IMR-90 (cell line): ENCODE results near the gene LMBRD2. TPM values are rescaled to one million over a fixed set of nuclear protein-coding genes. Genes with fewer than 3 reads are reported as not detected.

Experiments
- ATAC-seq: fragments of 200-7000 bp; cut with Tn5 transposase; 2 replicates; pipeline ENCODE4 v1.9.1; 2020; ENCODE audit warnings: low read depth, mild to moderate bottlenecking, moderate library complexity
- BruUV-seq: library from RNA; stranded (reverse); fragments of 400-500 nt; replicated peaks from 2 replicates; lab custom pipeline; 2021; lab: Mats Ljungman, UMichigan
- CTCF ChIA-PET: fragments of 300-600 bp; formaldehyde crosslinking; extraction: SDS; loops from one replicate; lab custom pipeline; 2021; ENCODE audit warnings: antibody characterized with exemption; lab: Yijun Ruan, JAX
- POLR2A ChIA-PET: fragments of 300-600 bp; sonication (Branson Sonifier 250); formaldehyde crosslinking; loops from one replicate; lab custom pipeline; 2022; ENCODE audit warnings: antibody characterized with exemption; ENCODE audit not compliant: unreplicated experiment; lab: Charles Lee
- DNase-seq: peaks from one replicate; pipeline ENCODE4 v3.0.0; 2013
- H2AFZ ChIP-seq: replicated peaks from 2 replicates; pipeline ENCODE3; 2013; ENCODE audit warnings: low read length, mild to moderate bottlenecking; ENCODE audit not compliant: poor library complexity
- H2AK5ac ChIP-seq: 2 replicates; pipeline ENCODE4 v1.6.1; 2013; ENCODE audit warnings: low read depth, low read length, inconsistent platforms
- H2AK9ac ChIP-seq: replicated peaks from 2 replicates; pipeline ENCODE3; 2013; ENCODE audit warnings: mild to moderate bottlenecking, low read depth, low read length, moderate library complexity; ENCODE audit not compliant: poor library complexity
- H2BK120ac ChIP-seq: 2 replicates; pipeline ENCODE4 v1.6.1; 2013; ENCODE audit warnings: low read depth, low read length, inconsistent platforms
- H2BK15ac ChIP-seq: 3 replicates; pipeline ENCODE4 v1.6.1; 2013; ENCODE audit warnings: low read depth, low read length, inconsistent platforms
- H2BK20ac ChIP-seq: 2 replicates; pipeline ENCODE4 v1.6.1; 2013; ENCODE audit warnings: low read depth, mild to moderate bottlenecking, inconsistent platforms, low read length, moderate library complexity
- H2BK5ac ChIP-seq: 2 replicates; pipeline ENCODE4 v1.6.1; 2013; ENCODE audit warnings: mild to moderate bottlenecking, low read depth, low read length, inconsistent platforms; ENCODE audit not compliant: poor library complexity, severe bottlenecking
- H3K14ac ChIP-seq: replicated peaks from 2 replicates; pipeline ENCODE4 v1.6.1; 2013; ENCODE audit warnings: low read depth, low read length, inconsistent platforms
- H3K18ac ChIP-seq: 2 replicates; pipeline ENCODE4 v1.6.1; 2013; ENCODE audit warnings: low read depth, low read length, control low read depth
- H3K23ac ChIP-seq: 2 replicates; pipeline ENCODE4 v1.6.1; 2013; ENCODE audit warnings: low read depth, low read length, inconsistent platforms
- H3K27ac ChIP-seq: 2 replicates; pipeline ENCODE4 v1.5.1; 2013; ENCODE audit warnings: mild to moderate bottlenecking, control low read depth, low read length; ENCODE audit not compliant: insufficient read depth
- H3K27me3 ChIP-seq: 2 replicates; pipeline ENCODE4 v1.6.1; 2013; ENCODE audit warnings: low read length; ENCODE audit not compliant: control insufficient read depth, insufficient read depth
- H3K36me3 ChIP-seq: 2 replicates; pipeline ENCODE4 v1.6.1; 2013; ENCODE audit warnings: low read length, mixed read lengths; ENCODE audit not compliant: control insufficient read depth, insufficient read depth
- H3K4ac ChIP-seq: 2 replicates; pipeline ENCODE4 v1.6.1; 2013; ENCODE audit warnings: low read depth, low read length, inconsistent platforms
- H3K4me1 ChIP-seq: 2 replicates; pipeline ENCODE4 v1.6.1; 2013; ENCODE audit warnings: low read length, mixed read lengths; ENCODE audit not compliant: control insufficient read depth, insufficient read depth
- H3K4me2 ChIP-seq: 2 replicates; pipeline ENCODE4 v1.6.1; 2013; ENCODE audit warnings: low read depth, mild to moderate bottlenecking, control low read depth, low read length, moderate library complexity
- H3K4me3 ChIP-seq: 2 replicates; pipeline ENCODE4 v1.5.1; 2013; ENCODE audit warnings: low read depth, mild to moderate bottlenecking, control low read depth, low read length, moderate library complexity; ENCODE audit not compliant: insufficient read depth
- H3K56ac ChIP-seq: 2 replicates; pipeline ENCODE4 v1.6.1; 2013; ENCODE audit warnings: low read length, inconsistent platforms; ENCODE audit not compliant: insufficient read depth; ENCODE audit errors: extremely low read depth
- H3K79me1 ChIP-seq, 2 experiments: 2 replicates each; pipeline ENCODE4 v1.6.1; 2013; ENCODE audit warnings: low read length in 2 of 2, inconsistent platforms in 1 of 2, low read depth in 1 of 2
- H3K9ac ChIP-seq: 2 replicates; pipeline ENCODE4 v1.6.1; 2013; ENCODE audit warnings: low read depth, low read length, control low read depth
- H3K9me1 ChIP-seq: 2 replicates; pipeline ENCODE4 v1.6.1; 2013; ENCODE audit warnings: low read length, inconsistent platforms; ENCODE audit not compliant: insufficient read depth
- H3K9me3 ChIP-seq: 2 replicates; pipeline ENCODE4 v1.6.1; 2013; ENCODE audit warnings: low read length; ENCODE audit not compliant: control insufficient read depth, insufficient read depth
- H4K20me1 ChIP-seq: 2 replicates; pipeline ENCODE4 v1.6.1; 2013; ENCODE audit warnings: low read length, inconsistent platforms; ENCODE audit not compliant: insufficient read depth
- H4K5ac ChIP-seq: 2 replicates; pipeline ENCODE4 v1.6.1; 2013; ENCODE audit warnings: mild to moderate bottlenecking, low read depth, low read length, control low read depth
- H4K8ac ChIP-seq, 2 experiments: 2 replicates each; pipeline ENCODE4 v1.6.1; 2013; ENCODE audit warnings: low read depth in 2 of 2, low read length in 2 of 2, control low read depth in 1 of 2, inconsistent platforms in 1 of 2
- H4K91ac ChIP-seq: 2 replicates; pipeline ENCODE4 v1.6.1; 2013; ENCODE audit warnings: low read depth, low read length, inconsistent platforms; ENCODE audit not compliant: insufficient read depth
- WGBS, 2 experiments: methylation state at CpG; one replicate each; pipeline versions ENCODE4 v1.1.5 to v1.1.7; 2013; ENCODE audit warnings: missing lambda C conversion rate in 2 of 2; ENCODE audit not compliant: insufficient read length in 1 of 2; ENCODE audit errors: extremely low coverage in 2 of 2; 5-methylcytosine and 5-hydroxymethylcytosine counted together
- dilution Hi-C: fragments of 300-500 bp; cut with HindIII; formaldehyde crosslinking; loops from one replicate; pipeline ENCODE4 v1.14.3; 2018; ENCODE audit warnings: low sequenced_read_pairs; ENCODE audit not compliant: unreplicated experiment
- in situ Hi-C: fragments of 300-500 bp; cut with MboI; formaldehyde crosslinking; loops from 3 replicates; pipeline ENCODE4 v1.14.3; 2019; ENCODE audit warnings: low sequenced_read_pairs, inconsistent platforms, mixed read lengths
- intact Hi-C: fragments of 100-400 bp; cut with micrococcal nuclease; formaldehyde crosslinking; loops from 2 replicates; pipeline ENCODE4 v1.10.0; 2022
- polyA plus RNA-seq, 3 experiments: library from polyadenylated mRNA; depleted of rRNA; stranded (reverse); fragments of >200 nt; gene quantifications; 2 replicates each; pipeline ENCODE4 v1.2.3, GENCODE V29; 2012; ENCODE audit warnings: low replicate concordance in 1 of 3
- total RNA-seq: library from RNA; depleted of rRNA; stranded (reverse); fragments of >200 nt; gene quantifications from 2 replicates; pipeline ENCODE4 v1.2.3, GENCODE V29; 2012
- TF ChIP-seq, protein P1 (sequence below): fragments of 150-350 bp; IDR thresholded peaks from 2 replicates; pipeline ENCODE4 v1.6.1; 2017; ENCODE audit warnings: mild to moderate bottlenecking, antibody characterized with exemption, low read length, low read depth
- TF ChIP-seq, protein P2 (sequence below): conservative IDR thresholded peaks from 2 replicates; pipeline ENCODE4 v1.5.1; 2012; ENCODE audit warnings: mild to moderate bottlenecking, low read depth, low read length, improper control_type of control experiment

LMBRD2 gene
- total and polyA plus RNA-seq, 2 of the 4 experiments (the other 2 are of a cell fraction), result 1.8 to 5.2 TPM

DNA sequence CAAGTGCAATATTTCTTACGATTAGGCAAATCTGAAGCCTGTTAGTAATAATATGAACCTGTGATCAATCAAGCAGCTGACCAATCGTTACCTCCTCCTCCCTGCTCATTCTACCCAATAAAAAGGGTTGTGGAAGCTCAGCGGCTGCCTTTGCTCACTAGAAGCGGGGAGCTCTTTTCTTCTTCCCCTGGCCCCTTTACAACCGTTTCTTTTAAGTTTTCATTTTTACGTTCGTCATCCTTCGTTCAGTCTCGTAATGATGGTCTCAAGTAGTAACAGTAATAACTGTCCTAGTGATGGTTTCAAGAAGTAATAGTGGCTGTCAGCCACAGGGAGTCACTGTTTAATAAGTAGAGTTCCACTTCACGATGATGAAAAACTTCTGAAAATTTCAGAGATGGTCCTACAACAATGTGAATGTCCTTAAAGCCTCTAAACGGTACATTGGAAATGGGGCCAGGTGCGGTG, 91.2 kb downstream of the LMBRD2 start:
- intact Hi-C loops (no loop called here), in situ Hi-C loops (no loop called here), dilution Hi-C loops (no loop called here)
- Histone ChIP-seq H3K23ac (no peak overlapping the region), H3K9me3 (no peaks in the 10 kb centered on the region), H2AK9ac (no peak overlapping the region), H3K4me2 (no peak overlapping the region), H3K9ac (no peak overlapping the region), H3K4ac (no peak overlapping the region), H3K18ac (no peak overlapping the region), H3K4me1 (no peaks in the 10 kb centered on the region), H2AK5ac (no peak overlapping the region), H2BK5ac (no peak overlapping the region), H3K4me3 (no peak overlapping the region), H2BK20ac (no peak overlapping the region), H2BK120ac (no peak overlapping the region), H4K91ac (no peak overlapping the region), H4K20me1 (no peaks in the 10 kb centered on the region), H3K27me3 (peaks cover 2% of the 10 kb centered on the region), H4K5ac (no peak overlapping the region), H3K36me3 (no peaks in the 10 kb centered on the region), H3K14ac (no peak overlapping the region), H4K8ac (no peak overlapping the region), H3K27ac (no peak overlapping the region), H3K56ac (no peak overlapping the region), H3K79me1 (no peaks in the 10 kb centered on the region), H2BK15ac (no peak overlapping the region), H3K9me1 (no peaks in the 10 kb centered on the region), H2AFZ (no peak overlapping the region)
- no TSS peak for BruUV-seq
- DNase-seq, result no peak
- ChIA-PET CTCF (no interaction called here), POLR2A (no interaction called here)
- no peak for ATAC-seq
- WGBS, 2 experiments, result 72% methylated on average over 7 of the region's 12 CpGs; no CpG with 5 or more reads in 1 of the 2 experiments
- TF ChIP-seq, protein P1, sequence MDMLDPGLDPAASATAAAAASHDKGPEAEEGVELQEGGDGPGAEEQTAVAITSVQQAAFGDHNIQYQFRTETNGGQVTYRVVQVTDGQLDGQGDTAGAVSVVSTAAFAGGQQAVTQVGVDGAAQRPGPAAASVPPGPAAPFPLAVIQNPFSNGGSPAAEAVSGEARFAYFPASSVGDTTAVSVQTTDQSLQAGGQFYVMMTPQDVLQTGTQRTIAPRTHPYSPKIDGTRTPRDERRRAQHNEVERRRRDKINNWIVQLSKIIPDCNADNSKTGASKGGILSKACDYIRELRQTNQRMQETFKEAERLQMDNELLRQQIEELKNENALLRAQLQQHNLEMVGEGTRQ, result no peak
- TF ChIP-seq, protein P2, sequence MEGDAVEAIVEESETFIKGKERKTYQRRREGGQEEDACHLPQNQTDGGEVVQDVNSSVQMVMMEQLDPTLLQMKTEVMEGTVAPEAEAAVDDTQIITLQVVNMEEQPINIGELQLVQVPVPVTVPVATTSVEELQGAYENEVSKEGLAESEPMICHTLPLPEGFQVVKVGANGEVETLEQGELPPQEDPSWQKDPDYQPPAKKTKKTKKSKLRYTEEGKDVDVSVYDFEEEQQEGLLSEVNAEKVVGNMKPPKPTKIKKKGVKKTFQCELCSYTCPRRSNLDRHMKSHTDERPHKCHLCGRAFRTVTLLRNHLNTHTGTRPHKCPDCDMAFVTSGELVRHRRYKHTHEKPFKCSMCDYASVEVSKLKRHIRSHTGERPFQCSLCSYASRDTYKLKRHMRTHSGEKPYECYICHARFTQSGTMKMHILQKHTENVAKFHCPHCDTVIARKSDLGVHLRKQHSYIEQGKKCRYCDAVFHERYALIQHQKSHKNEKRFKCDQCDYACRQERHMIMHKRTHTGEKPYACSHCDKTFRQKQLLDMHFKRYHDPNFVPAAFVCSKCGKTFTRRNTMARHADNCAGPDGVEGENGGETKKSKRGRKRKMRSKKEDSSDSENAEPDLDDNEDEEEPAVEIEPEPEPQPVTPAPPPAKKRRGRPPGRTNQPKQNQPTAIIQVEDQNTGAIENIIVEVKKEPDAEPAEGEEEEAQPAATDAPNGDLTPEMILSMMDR, result 0 out of 2 replicates have a peak, but pooled peaks have one; percentile 10
